DND-41 (cell line): ENCODE data around the gene VPS50.

Experiments used
- ATAC-seq: fragments of 200-7000 bp; cut with Tn5 transposase; 3 replicates; pipeline ENCODE4 v1.9.1; 2021; ENCODE audit warnings: low read depth; ENCODE audit not compliant: insufficient read depth
- DNase-seq: peaks from one replicate; pipeline ENCODE4 v3.0.0-alpha.2; 2020
- H2AFZ ChIP-seq: 2 replicates; pipeline ENCODE4 v1.6.0; 2012; ENCODE audit warnings: low read depth, low read length
- H3K27ac ChIP-seq: 2 replicates; pipeline ENCODE4 v1.5.1; 2012; ENCODE audit warnings: low read length, inconsistent platforms
- H3K27me3 ChIP-seq: fragments of 200-600 bp; sonication (generic); 2 replicates; pipeline ENCODE4 v1.6.0; 2012; ENCODE audit warnings: low read length, mild to moderate bottlenecking, inconsistent platforms; ENCODE audit not compliant: insufficient read depth, poor library complexity
- H3K36me3 ChIP-seq: 2 replicates; pipeline ENCODE4 v1.5.1; 2012; ENCODE audit warnings: low read length, inconsistent platforms; ENCODE audit not compliant: insufficient read depth
- H3K4me1 ChIP-seq: 2 replicates; pipeline ENCODE4 v1.5.1; 2012; ENCODE audit warnings: mild to moderate bottlenecking, low read length; ENCODE audit not compliant: insufficient read depth
- H3K4me2 ChIP-seq: 2 replicates; pipeline ENCODE4 v1.6.0; 2012; ENCODE audit warnings: mild to moderate bottlenecking, moderate library complexity, low read length, inconsistent platforms; ENCODE audit not compliant: insufficient read depth
- H3K4me3 ChIP-seq, 2 experiments: fragments of 200-600 bp in 1 of 2; shearing (Covaris generic) in 1 of 2; 2 replicates each; pipeline ENCODE4 v1.5.1; 2012 to 2016; ENCODE audit warnings: inconsistent platforms in 2 of 2, low read length in 2 of 2, mild to moderate bottlenecking in 2 of 2, low read depth in 1 of 2, moderate library complexity in 1 of 2
- H3K79me2 ChIP-seq: 2 replicates; pipeline ENCODE4 v1.6.0; 2012; ENCODE audit warnings: low read length, inconsistent platforms; ENCODE audit not compliant: insufficient read depth
- H3K9ac ChIP-seq: 2 replicates; pipeline ENCODE4 v1.6.0; 2012; ENCODE audit warnings: low read depth, mild to moderate bottlenecking, inconsistent platforms, low read length, moderate library complexity
- H3K9me3 ChIP-seq: 2 replicates; pipeline ENCODE4 v1.5.1; 2012; ENCODE audit warnings: low read length, moderate library complexity, mild to moderate bottlenecking, inconsistent platforms; ENCODE audit not compliant: insufficient read depth, severe bottlenecking
- H4K20me1 ChIP-seq: 2 replicates; pipeline ENCODE4 v1.6.0; 2012; ENCODE audit warnings: low read length; ENCODE audit not compliant: insufficient read depth
- EZH2 ChIP-seq: IDR thresholded peaks from 3 replicates; pipeline ENCODE4 v1.6.1; 2012; ENCODE audit warnings: borderline replicate concordance, low read depth, mild to moderate bottlenecking, moderate library complexity, low read length, inconsistent platforms; ENCODE audit not compliant: severe bottlenecking
- TF ChIP-seq, protein P1 (sequence below): IDR thresholded peaks from 2 replicates; pipeline ENCODE4 v1.5.1; 2012; ENCODE audit warnings: borderline replicate concordance, low read length, moderate library complexity, mild to moderate bottlenecking; ENCODE audit not compliant: poor library complexity, severe bottlenecking; ENCODE audit errors: extremely low read depth

The VPS50 gene

DNA sequence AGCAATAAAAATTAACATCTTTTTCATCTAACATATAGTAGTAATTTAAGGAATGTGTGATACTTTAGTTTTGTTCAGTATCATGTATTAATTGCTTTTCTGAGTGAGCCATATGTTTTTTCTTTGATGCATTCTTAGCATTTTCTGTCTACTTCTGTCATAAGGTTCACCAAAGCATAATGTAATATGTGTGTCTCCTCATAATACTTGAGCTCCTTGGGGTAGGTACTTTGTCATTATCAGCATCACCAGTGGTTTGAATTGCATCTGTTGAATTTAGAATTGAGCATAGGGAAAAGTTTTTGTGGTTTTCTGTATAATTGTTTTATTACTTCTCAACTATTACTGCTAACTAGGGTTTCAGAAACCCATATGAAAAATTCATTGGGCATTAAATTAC lies 26.5 kb downstream of the VPS50 start:
- Histone ChIP-seq H3K4me3 (no peak overlapping the region), H3K9me3 (no peaks in the 10 kb centered on the region), H3K4me1 (no peaks in the 10 kb centered on the region), H3K79me2 (no peaks in the 10 kb centered on the region), H3K27me3 (no peaks in the 10 kb centered on the region), H2AFZ (no peak overlapping the region), H4K20me1 (no peaks in the 10 kb centered on the region), H3K9ac (no peak overlapping the region), H3K4me2 (no peak overlapping the region), H3K27ac (no peak overlapping the region), H3K36me3 (no peaks in the 10 kb centered on the region)
- no peak for DNase-seq
- TF ChIP-seq EZH2: no peak
- TF ChIP-seq, protein P1, sequence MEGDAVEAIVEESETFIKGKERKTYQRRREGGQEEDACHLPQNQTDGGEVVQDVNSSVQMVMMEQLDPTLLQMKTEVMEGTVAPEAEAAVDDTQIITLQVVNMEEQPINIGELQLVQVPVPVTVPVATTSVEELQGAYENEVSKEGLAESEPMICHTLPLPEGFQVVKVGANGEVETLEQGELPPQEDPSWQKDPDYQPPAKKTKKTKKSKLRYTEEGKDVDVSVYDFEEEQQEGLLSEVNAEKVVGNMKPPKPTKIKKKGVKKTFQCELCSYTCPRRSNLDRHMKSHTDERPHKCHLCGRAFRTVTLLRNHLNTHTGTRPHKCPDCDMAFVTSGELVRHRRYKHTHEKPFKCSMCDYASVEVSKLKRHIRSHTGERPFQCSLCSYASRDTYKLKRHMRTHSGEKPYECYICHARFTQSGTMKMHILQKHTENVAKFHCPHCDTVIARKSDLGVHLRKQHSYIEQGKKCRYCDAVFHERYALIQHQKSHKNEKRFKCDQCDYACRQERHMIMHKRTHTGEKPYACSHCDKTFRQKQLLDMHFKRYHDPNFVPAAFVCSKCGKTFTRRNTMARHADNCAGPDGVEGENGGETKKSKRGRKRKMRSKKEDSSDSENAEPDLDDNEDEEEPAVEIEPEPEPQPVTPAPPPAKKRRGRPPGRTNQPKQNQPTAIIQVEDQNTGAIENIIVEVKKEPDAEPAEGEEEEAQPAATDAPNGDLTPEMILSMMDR: no peak
- no peak for ATAC-seq

DNA sequence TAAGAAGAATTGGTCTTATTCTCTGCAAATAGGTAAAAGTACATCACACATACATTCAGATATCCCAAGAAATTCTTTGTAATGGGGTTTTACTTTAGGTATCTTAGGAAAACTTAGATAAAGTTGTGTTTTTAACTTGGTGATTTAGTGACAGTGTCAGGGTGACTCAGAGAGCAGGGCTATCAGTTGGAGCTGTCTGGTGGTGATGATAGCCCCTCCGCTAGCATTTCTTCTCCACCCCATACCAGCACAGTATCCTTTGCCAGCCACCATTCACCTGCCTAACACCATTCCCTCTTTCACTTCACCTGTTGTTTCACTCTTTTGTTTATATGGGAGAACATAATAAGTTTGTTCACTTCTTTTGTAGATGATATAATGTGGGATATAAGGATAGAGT lies 30.4 kb downstream of the VPS50 start:
- no peak overlapping the region for H3K4me2 ChIP-seq
- no peak overlapping the region for H3K9ac ChIP-seq
- no peaks in the 10 kb centered on the region for H3K36me3 ChIP-seq
- H3K4me3 ChIP-seq: no peak overlapping the region
- ATAC-seq: no peak
- no peak overlapping the region for H2AFZ ChIP-seq
- H3K9me3 ChIP-seq: no peaks in the 10 kb centered on the region
- H3K27me3 ChIP-seq: no peaks in the 10 kb centered on the region
- no peaks in the 10 kb centered on the region for H3K4me1 ChIP-seq
- no peak for TF ChIP-seq EZH2
- TF ChIP-seq, protein P1: no peak
- H3K79me2 ChIP-seq: no peaks in the 10 kb centered on the region
- no peaks in the 10 kb centered on the region for H4K20me1 ChIP-seq
- DNase-seq: no peak
- H3K27ac ChIP-seq: no peak overlapping the region

DNA sequence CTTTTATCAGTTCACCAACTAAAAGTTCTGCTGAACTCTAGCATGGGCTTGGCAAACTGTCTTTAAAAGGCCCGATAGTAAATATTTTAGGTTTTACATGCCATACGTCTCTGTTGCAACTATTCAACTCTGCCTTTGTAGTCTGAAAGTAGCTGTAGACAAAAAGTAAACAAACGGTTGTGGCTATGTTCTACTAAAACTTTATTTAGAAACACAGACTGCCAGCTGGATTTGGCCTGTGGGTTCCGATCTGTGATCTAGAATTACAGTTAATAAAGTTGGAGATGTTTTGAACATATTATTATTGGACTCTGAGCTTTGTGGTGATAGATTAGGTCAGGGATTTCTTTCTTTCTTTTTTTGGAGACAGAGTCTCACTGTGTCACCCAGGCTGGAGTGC lies 33.1 kb downstream of the VPS50 start:
- TF ChIP-seq EZH2: no peak
- TF ChIP-seq, protein P1: no peak
- no peaks in the 10 kb centered on the region for H4K20me1 ChIP-seq
- H3K27me3 ChIP-seq: no peaks in the 10 kb centered on the region
- H3K9ac ChIP-seq: no peak overlapping the region
- no peaks in the 10 kb centered on the region for H3K79me2 ChIP-seq
- H2AFZ ChIP-seq: no peak overlapping the region
- H3K4me3 ChIP-seq: no peak overlapping the region
- H3K36me3 ChIP-seq: no peaks in the 10 kb centered on the region
- H3K27ac ChIP-seq: no peak overlapping the region
- H3K9me3 ChIP-seq: no peaks in the 10 kb centered on the region
- no peaks in the 10 kb centered on the region for H3K4me1 ChIP-seq
- no peak for DNase-seq
- H3K4me2 ChIP-seq: no peak overlapping the region
- ATAC-seq: no peak

DNA sequence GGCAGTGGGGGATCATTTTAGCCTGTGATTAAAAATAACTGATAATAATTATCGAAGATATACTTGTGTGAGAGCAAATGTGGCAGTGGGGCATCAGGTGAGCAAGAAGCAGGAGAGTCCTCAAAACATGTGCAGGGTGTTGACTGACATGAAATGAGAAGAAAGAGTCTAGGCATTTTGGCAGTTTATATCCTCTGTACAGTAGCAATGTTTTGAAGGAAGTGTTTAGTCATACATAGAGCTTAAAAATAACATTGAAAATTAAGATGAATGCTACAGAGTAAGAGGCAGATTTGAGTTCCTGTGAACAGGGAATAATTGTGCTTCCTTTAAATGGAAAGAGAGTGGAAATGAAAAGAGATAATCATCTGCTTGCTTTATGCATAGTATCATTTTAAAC lies 47.4 kb downstream of the VPS50 start:
- ATAC-seq: no peak
- Histone ChIP-seq H3K4me3 (no peak overlapping the region), H3K27me3 (no peaks in the 10 kb centered on the region), H3K36me3 (peaks cover 20% of the 10 kb centered on the region; the same call in 1 of the 2 replicates), H3K9me3 (no peaks in the 10 kb centered on the region), H4K20me1 (no peaks in the 10 kb centered on the region), H3K79me2 (no peaks in the 10 kb centered on the region), H3K27ac (no peak overlapping the region), H3K4me1 (no peaks in the 10 kb centered on the region), H3K9ac (no peak overlapping the region), H2AFZ (no peak overlapping the region), H3K4me2 (no peak overlapping the region)
- no peak for DNase-seq
- no peak for TF ChIP-seq EZH2
- TF ChIP-seq, protein P1: no peak
